LNCAP (cell line): ENCODE results near the gene NYAP2.

Experiments used
- CTCF ChIP-seq: fragments of 450-650 bp; IDR thresholded peaks from 2 replicates; pipeline ENCODE4 v1.5.1; 2017; ENCODE audit warnings: mild to moderate bottlenecking

The NYAP2 gene

DNA sequence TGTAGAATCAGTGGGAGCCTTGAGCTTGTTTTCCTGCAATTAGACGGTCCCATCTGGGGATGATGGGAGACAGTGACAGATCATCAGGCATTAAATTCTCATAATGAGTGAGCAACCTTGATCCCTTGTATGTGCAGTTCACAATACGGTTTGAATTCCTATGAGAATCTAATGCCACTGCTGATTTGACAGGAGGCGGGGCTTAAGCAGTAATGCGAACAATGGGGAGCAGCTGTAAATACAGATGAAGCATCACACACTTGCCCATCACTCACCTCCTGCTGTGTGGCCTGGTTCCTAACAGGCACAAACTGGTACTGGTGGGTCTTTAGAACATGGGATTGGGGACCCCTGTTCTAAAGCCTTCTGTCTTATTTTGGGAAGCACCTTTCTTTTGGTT lies 17.9 kb upstream of the NYAP2 start:
- no peak for TF ChIP-seq CTCF

DNA sequence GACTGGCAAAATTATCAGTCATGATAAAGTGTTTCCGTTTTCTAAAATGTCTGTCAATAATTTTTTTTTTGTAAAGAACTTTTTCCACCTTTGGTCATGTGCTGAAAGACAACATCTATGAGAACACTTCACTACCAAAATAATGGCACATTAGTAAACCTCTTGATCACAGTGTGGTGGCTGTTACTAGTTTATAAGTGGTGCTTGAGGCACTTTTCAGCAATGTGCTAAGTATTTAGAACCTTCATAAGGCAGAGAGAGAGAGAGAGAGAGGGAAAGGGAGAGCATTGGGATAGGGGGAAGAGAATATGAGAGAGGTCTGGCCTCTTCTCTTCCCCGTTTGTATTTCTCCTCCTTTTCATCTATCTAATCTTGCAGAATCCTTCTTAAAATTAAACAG lies 1.1 kb upstream of the NYAP2 start:
- TF ChIP-seq CTCF, result no peak

- TF ChIP-seq CTCF, result no peak
Measured at GRCh38 chr2:225400060-225400511, 576 bp downstream of the NYAP2 start.

GRCh38 chr2:225400546-225401400 lies 1.3 kb downstream of the NYAP2 start:
- TF ChIP-seq CTCF, result no peak

GRCh38 chr2:225402210-225402776 lies 2.8 kb downstream of the NYAP2 start:
- no peak for TF ChIP-seq CTCF

DNA sequence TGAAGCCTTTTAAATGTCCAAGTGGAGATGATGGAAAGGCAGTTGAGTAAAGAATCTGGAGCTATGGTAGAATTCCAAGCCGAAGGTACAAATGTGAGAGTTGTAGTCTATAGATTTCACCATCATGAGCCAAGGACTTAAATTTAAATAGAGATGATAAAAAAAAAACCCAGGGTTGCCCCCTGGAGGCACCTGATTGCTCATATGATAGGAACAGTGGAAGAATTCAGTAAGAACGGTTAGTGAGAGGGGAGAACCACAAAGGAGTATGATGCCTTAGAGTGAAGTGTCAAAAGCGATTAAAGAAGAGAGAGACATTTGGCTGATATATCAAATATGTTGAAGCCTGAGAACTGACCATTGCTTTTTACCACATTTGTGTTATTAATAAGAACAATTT lies 11.9 kb downstream of the NYAP2 start:
- no peak for TF ChIP-seq CTCF

DNA sequence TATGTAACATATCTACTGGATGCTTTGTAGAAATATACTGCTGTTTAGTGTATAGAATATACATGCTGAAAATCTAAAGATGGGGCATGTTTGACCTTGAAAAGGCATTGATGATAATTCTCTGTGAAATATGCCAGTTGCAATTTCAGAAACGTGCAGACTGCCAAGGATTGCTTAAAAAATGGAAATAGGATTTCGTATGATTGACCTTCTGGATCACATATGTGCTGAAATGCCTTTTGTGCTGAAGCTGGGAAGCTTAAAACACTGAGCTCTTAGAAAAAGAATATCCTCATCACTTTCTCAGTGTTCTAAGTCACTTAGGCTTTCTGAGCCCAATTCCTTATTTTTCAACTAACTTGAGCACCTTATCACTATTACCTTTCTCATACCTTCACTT lies 14.3 kb downstream of the NYAP2 start:
- no peak for TF ChIP-seq CTCF
